ENCODE measurements around the gene TM7SF3.
"Not testable (repeated sequence)": the region's sequence is repeated elsewhere in the genome, so short reads cannot be mapped to it uniquely, and the experiment has no call there.

The TM7SF3 gene, protein sequence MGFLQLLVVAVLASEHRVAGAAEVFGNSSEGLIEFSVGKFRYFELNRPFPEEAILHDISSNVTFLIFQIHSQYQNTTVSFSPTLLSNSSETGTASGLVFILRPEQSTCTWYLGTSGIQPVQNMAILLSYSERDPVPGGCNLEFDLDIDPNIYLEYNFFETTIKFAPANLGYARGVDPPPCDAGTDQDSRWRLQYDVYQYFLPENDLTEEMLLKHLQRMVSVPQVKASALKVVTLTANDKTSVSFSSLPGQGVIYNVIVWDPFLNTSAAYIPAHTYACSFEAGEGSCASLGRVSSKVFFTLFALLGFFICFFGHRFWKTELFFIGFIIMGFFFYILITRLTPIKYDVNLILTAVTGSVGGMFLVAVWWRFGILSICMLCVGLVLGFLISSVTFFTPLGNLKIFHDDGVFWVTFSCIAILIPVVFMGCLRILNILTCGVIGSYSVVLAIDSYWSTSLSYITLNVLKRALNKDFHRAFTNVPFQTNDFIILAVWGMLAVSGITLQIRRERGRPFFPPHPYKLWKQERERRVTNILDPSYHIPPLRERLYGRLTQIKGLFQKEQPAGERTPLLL

DNA sequence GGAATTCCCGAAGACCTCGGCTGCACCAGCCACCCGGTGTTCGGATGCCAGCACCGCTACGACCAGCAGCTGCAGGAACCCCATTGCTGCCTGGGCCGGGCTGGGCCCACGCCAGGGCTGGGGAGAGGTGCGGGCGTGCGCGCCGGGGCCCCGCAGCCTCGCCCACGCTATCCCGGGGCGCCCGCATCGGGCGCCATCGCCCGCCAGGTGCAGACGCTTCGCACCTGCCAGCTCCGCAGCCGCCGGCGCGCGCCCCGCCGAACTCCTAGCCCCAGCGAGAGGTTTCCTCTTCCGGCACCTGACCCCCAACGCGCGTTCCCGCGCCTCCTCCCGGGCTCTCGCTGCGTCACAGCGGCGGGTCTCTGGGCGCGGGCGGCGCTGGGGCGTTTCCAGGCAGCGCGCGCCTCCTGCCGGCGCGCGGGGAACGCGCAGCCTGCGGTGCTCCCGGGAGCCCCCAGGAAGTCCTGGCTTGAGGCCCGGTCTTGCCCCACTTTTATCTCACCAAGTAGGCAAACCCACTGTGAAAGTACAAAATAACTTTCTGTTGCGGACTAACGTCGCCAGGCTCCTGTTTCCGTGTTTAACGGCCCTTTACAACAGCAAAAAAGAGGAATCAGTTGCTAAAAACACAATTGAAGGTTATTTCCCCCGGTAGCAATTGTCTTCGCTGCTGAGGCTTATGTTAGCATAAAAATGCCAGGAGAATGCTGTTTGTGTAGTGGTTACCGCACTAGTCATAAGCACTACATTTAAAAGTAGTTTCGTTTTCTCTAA lies at the start of gene TM7SF3:
Gene TM7SF3 (minus strand): TSS at position 300 of the 774 bp plus-strand sequence. CDS start 216 bp downstream, at position 84.
- peak; percentile 95 for DNase-seq (ENCODE audit: low read depth, low spot score)

DNA sequence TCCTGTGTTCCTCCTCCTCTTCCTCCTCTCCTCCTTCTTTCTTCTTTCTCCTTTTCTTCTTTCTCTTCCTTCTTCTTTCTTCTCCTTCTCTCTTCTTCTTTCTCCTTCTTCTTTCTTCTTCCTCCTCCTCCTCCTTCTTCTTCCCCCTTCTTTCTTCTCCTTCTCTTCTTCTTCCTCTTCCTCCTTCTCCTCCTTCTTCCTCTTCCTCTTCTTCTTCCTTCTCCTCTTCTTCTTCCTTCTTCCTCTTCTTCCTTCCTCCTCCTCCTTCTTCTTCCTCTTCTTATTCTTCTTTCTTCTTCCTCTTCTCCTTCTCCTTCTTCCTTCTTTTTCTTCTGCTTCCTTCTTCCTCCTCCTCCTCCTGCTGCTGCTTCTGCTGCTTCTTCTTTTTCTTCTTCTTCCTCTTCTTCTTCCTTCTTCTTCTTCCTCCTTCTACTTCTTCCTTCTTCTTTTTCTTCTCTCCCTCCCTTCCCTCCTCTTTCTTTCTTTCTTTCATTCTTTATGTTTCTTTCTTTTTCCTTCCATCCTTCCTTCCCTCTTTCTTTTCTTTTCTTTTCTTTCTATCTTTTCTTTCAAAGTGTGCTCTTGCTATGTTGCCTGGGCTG lies 49.2 kb upstream of the TM7SF3 start:
- no peak for DNase-seq (ENCODE audit: low read depth, low spot score)

DNA sequence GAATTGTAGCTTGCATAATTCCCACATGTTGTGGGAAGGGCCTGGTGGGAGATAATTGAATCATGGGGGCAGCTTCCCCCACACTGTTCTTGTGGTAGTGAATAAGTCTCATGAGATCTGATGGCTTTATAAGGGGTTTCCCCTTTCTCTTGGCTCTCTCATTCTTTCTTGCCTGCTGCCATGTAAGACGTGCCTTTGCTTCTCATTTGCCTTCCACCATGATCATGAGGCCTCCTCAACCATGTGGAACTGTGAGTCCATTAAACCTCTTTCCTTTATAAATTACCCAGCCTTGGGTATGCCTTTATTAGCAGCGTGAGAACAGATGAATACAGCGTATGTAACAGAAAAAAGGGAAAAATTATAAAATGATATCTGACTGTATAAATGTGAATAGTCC lies 47.1 kb upstream of the TM7SF3 start:
- no peak for DNase-seq (ENCODE audit: low read depth, low spot score)

DNA sequence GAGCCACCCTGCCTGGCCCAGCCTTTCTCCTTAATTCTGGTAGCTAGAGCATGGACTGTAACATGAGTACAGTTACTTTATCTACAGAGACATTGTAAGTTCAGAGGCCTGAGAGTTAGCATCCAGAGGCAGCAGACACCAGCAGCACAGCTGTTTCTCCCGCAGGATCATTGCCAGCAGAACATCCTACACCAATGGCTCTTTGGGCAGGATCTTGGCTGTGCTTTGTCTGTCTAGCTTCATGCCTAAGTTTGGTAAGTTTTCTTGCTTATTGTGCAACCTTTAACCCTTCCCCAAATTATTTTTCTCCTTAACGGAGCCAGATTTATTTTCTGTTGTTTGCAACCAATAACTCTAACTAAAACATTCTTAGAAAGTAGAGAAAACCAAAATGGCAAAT lies 46.6 kb upstream of the TM7SF3 start:
- DNase-seq (ENCODE audit: low read depth, low spot score) = no peak

DNA sequence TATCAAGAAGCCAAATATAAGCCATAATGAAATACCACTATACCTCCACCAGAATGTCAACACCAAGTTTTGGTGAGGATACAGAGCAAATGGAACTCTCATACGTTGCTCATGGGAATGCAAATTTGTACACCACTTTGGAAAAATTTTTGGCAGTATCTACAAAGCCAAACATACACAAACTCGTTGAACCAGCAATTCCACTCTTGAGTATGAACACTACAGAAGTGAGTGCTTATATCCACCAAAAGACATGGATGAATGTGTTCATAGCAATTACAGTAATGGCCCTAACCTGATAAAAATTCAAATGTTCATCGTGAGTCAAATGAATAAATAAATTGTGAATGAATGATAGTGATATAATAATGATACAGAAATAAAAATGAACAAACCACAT lies 43.4 kb upstream of the TM7SF3 start:
- DNase-seq (ENCODE audit: low read depth, low spot score) = no peak

DNA sequence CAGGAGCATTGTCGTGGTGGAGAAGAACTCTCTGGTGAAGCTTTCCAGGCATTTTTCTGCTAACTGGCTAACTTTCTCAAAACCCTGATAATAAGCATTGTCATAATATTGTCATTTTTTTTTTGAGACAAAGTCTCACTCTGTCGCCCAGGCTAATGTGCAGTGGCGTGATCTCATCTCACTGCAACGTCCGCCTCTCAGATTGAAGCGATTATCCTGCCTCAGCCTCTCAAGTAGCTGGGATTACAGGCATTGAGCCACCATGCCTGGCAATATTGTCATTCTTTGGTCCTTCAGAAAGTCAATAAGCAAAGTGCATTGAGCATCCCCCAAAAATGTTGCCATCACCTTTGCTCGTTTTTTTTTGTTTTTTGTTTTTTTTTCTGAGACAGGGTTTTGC lies 41.8 kb upstream of the TM7SF3 start:
- no peak for DNase-seq (ENCODE audit: low read depth, low spot score)

DNA sequence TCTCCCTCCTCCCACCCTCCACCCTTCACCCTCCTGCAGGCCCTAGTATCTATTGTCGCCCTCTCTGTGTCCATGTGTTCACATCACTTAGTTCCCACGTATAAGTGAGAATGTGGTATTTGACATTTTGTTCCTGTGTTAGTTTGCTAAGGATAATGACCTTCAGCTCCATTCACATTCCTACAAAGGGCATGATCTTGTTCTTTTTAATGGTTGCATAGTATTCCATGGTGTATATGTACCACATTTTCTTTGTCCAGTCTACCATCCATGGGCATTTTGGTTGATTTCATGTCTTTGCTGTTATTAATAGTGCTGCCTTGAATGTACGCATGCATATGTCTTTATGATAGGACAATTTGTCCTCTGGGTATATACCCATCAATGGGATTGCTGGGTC lies 38.6 kb upstream of the TM7SF3 start:
- DNase-seq (ENCODE audit: low read depth, low spot score) = no peak

DNA sequence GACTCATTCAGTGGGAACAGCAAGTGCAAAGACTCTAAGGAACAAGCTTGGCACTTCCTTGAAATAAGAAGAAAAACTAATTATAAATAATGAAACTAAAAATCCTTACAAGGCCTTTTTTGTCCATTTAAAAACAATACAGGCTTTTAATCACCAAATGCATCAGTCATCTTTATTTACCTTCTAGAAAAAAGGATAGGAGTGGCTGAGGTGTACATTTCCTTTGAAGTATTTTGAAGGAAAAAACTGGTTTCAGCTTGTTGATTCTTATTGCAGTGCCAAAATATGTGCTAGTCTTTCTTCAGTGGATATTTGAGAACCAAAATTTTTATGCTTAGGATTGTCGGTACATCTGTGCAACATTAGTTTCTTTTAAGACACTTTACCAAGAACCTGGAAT lies 38.0 kb upstream of the TM7SF3 start:
- DNase-seq (ENCODE audit: low read depth, low spot score) = no peak

DNA sequence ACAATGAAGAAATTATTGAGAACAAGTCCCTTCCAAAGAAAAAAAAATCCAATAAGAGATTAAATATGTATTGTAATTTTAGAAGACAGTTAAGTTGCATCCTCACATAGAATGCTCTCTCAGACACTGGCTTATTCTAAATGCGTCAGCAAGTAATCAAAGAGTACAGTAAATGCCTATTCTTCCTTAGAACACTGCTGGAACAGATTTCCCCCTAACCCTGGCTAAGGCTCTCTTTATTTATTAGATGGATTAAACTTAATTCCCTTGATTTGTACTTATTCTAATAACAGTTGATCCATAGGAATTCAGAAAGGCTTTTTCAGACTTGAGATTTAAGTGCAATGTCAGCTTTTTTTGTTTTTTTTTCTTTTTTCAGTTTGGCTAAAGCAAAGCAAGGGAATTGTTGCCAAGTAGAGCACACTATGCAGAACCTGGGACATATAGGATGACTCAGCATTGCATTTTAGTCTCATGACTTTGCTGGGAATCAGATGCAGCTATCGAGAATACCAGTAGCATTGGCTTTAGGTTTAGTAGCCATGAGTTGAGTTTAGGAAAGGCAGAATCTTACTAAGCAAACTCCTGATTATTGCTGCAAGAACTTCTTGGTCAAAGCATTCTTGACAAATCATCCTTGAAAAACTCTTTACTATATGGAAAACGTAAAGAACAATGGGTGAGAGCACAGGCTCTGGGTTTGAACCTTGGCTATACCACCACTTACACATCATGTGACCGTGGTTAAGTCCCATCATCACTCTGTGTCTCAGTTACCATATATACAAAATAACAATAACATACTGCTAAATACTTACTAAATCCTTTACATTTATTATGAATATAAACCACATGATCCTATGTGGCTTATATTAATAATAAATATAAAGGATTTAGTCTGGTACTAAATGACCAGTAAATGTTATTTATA lies 34.9 kb upstream of the TM7SF3 start:
- no peak for DNase-seq (ENCODE audit: low read depth, low spot score)

DNA sequence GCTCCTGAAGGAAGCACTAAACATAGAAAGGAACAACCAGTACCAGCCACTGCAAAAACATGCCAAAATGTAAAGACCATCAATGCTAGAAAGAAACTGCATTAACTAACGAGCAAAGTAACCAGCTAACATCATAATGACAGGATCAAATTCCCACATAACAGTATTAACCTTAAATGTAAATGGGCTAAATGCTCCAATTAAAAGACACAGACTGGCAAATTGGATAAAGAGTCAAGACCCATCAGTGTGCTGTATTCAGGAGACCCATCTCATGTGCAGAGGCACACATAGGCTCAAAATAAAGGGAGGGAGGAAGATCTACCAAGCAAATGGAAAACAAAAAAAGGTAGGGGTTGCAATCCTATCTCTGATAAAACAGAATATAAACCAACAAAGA lies 27.8 kb upstream of the TM7SF3 start:
- DNase-seq (ENCODE audit: low read depth, low spot score) = not testable (repeated sequence)

DNA sequence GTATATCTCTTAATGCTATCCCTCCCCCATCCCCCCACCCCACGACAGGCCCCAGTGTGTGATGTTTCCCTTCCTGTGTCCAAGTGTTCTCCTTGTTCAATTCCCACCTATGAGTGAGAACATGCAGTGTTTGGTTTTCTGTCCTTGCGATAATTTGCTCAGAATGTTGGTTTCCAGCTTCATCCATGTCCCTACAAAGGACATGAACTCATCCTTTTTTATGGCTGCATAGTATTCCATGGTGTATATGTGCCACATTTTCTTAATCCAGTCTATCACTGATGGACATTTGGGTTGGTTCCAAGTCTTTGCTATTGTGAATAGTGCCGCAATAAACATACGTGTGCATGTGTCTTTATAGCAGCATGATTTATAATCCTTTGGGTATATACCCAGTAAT lies 26.5 kb upstream of the TM7SF3 start:
- DNase-seq (ENCODE audit: low read depth, low spot score) = not testable (repeated sequence)

DNA sequence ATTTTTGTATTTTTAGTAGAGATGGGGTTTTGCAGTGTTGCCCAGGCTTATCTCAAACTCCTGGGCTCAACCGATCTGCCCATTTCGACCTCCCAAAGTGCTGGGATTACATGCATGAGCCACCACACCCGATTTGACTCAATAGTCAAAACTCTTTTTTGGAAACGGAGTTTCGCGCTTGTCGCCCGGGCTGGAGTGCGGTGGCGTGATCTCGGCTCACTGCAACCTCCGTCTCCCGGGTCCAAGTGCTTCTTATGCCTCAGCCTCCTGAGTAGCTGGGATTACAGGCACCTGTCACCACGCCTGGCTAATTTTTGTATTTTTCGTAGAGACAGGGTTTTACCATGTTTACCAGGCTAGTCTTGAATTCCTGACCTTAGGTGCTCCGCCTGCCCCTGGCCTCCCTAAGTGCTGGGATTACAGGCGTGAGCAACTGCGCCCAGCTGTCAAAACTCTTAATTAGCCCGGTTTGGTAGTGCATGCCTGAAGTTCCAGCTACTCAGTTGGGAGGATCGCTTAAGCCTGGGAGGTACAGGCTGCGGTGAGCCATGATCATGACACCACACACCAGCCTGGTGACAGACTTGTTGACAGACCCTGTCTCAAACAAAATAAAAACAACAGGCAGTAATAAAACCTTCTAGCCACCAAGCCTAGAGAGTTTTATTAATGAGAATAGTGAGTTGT lies 20.6 kb upstream of the TM7SF3 start:
- no peak for DNase-seq (ENCODE audit: low read depth, low spot score)

DNA sequence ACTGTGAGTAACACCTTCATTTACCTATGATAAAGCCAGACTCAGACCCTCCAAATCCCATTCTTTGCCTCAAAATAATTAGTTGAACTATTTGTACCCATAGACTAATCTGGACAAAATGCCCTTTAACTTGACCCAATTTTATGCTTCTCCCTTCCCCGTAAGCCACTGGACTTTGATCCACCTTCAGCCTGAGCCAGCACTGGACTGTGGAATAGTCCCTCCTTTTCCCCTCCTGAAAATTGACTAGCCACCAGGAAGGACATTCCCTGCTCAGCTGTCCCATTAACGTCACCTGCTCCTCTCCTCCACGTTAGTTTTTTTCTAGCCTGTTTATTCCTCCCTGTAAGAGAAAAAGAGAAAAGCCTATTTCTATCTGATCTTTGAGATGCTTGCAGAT lies 18.5 kb upstream of the TM7SF3 start:
- no peak for DNase-seq (ENCODE audit: low read depth, low spot score)

DNA sequence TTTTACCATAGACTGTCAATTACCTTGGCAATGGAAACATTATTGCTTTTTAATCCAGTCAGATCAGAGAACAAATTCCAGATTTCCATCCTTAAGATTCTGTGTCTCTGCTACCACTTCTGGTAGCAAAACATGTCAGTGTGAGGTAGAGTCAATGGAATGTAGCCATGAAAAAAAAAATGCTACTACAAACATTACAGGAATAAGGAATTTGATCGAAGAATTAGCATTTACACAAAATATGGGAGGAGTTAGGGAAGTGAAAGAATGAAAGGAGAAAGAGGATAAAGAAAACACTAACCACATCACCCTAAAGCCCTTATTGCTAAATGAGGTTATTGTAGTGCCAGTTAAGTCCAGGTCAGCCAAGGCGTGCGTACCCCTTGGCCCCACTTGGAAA lies 17.3 kb upstream of the TM7SF3 start:
- no peak for DNase-seq (ENCODE audit: low read depth, low spot score)

DNA sequence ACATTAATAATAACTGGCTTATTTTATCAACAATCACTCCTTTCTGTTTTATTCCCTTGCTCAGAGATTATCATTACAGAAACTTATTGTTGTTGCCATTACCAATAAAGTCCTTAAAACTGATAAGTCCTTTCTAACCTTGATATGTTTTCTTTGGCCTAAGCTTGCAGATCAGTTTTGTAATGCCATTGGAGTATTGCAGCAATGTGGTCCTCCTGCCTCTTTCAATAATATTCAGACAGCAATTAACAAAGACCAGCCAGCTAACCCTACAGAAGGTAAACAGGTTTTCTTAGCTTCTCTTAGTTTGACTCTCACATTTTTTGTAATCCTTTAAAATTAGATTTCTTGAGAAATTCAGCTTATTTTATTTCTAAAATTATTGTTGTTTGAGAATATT lies 12.1 kb upstream of the TM7SF3 start:
- DNase-seq (ENCODE audit: low read depth, low spot score) = no peak

DNA sequence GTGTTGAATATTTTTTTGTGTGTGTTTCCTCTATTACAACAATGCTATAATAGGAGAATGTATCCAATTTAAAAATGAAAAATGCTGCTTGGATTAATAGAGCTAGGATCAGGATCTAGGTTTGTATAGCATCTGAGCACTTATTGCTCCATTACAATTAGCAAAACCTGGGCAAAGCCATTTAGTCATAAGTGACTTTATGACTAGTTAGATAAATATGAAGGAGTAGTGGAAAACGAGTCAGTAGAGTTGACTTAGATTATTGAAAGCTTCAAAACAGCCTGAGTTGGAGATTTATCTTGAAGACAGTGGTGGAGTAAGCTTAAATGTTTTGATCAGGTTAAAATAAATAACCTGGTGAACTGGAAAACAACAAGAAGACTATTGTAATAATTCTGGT lies 10.9 kb upstream of the TM7SF3 start:
- no peak for DNase-seq (ENCODE audit: low read depth, low spot score)

DNA sequence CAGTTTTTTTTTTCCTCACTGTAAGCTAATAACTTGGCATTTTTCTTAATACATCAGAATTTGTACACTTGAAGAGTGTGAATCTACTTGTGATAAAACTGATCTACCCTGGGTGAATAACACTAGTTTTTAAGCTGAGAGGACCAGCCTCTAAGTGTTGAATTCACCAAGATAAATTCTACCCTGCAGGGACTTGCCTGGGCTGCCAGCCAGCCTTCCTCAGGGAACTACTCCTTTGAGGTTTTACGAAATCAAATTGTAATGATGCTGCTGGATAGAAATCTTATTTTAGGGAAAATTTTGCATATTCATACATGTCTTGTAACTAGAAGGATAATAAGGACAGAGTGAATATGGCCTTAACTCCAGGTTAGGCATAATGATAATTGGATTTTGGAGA lies 10.1 kb upstream of the TM7SF3 start:
- no peak for DNase-seq (ENCODE audit: low read depth, low spot score)

DNA sequence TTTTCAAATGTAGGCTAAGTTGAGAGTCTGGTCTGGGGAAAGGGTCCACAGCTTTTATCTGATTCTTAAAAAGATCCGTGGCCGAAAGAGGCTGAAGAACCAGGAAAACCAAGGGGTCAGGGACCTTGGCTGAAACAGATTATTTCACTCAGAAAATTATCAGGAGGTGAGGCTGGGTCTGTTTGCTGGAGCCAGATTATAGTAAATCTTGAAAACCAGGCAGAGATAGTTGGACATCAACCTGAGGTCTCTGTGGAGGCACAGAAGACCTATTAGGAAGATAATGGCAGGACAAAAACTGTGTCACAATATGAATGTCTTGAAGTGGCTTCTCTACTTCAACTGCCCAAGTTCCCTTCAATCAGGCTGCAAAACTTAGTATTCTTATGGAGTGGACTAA lies 6.6 kb upstream of the TM7SF3 start:
- DNase-seq (ENCODE audit: low read depth, low spot score) = no peak

DNA sequence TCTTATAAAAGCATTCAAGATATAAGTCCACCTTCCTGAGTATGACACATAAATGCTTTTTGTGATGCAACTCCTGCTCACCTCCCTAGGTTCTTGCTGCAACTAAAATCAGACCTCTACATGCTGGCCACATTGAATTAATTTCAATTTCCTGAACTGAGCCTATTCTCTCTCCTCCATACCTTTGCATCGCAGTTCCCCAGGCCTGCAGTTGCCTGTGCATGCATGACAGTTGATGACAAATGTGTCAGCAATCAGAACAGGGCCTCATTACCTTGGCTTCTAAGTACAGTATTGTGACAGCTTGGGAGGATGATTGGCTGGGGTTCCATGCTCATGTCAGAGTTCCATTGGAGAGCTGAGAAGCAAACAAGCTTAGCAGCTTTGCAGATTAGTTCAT lies 3.9 kb upstream of the TM7SF3 start:
- DNase-seq (ENCODE audit: low read depth, low spot score) = no peak

DNA sequence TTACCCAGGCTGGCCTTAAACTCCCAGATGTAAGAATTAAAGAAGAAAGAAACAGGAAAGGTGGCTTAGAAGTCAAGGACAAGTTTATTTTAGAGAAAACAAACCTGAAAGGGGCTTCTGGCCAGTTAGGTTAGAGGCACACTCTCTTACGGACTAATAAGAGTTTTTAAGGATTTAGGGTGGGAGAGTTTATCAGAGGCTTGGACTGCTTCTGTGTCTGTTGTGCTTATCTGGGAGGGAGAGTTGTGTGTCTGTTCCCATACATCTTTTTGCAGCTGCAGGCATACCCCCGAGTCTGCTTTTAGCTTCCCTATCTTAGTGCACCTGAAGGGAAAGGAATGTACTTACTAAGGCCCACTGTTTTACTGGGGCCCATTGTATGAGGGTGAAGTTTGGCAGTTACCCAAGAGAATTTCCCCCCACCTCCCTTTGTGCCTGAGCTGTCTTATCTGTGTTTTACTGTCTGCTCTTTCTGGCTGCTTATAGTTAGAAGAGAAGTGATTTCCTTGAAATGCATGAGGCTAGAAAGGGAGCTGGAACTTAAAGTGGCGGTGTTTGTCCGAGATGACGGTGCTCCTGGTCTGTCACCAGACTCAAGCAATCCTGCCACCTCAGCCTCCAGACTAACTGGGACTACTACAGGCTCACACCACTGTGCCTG lies 3.1 kb upstream of the TM7SF3 start:
- DNase-seq (ENCODE audit: low read depth, low spot score) = not testable (repeated sequence)

All from ELF-1 (cell line).